Activated T-cell treated with anti-CD3 and anti-CD28 coated beads for 1 hour (primary cell): ENCODE measurements around the gene PRR14.
A peak's percentile ranks its signal among the peaks of the same experiment; 100 is the strongest.
"Not testable (repeated sequence)": the region's sequence is repeated elsewhere in the genome, so short reads cannot be mapped to it uniquely, and the experiment has no call there.

Experiments
- DNase-seq: peaks from one replicate; pipeline ENCODE4 v3.0.0-alpha.2; 2020; ENCODE audit warnings: low read depth

PRR14 gene

DNA sequence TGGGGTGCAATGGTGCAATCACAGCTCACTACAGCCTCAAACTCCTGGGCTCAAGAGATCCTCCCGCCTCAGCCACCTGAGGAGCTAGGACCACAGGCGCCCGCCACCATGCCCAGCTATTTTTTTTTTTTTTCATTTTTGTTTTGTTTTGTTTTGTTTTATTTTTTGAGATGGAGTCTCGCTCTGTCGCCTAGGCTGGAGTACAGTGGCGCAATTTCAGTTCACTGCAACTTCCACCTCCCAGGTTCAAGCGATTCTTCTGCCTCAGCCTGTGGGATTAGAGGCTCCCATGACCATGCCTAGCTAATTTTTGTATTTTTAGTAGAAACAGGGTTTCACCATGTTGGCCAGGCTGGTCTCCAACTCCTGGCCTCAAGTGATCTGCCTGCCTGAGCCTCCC is 18.3 kb upstream of the PRR14 start:
- DNase-seq = not testable (repeated sequence)

DNA sequence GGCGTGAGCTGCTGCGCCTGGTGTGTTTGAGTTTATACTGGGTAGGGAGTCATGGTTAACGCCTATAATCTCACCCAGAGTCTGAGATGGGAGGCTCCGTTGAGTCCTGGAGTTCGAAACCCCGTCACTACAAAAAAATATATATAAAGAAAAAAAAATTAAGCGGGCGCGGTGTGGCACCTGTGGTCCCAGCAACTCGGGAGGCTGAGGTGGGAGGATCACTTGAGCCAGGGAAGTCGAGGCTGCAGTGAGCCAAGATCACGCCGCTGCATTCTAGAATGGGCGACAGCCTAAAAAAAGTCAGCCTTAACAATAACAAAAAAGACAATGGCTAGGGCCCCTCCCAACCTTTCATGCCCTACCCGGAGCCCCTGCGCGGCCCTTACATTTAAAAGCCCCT is 17.2 kb upstream of the PRR14 start:
- no peak for DNase-seq

DNA sequence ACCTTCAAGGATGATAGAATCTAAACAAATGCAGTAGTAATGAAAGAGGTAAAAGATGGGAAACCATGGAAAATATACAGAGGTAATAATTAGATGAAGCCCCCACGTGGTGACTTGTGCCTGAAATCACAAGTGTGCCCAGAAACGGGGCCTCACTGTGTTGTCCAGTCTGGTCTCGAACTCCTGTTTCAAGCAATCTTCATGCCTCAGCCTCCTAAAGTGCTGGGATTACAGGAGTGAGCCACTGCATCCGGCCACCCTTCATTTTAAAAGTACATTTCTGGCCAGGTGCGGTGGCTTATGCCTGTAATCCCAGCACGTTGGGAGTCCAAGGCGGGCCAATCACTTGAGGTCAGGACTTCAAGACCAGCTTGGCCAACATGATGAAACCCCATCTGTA is 14.2 kb upstream of the PRR14 start:
- DNase-seq = no peak

DNA sequence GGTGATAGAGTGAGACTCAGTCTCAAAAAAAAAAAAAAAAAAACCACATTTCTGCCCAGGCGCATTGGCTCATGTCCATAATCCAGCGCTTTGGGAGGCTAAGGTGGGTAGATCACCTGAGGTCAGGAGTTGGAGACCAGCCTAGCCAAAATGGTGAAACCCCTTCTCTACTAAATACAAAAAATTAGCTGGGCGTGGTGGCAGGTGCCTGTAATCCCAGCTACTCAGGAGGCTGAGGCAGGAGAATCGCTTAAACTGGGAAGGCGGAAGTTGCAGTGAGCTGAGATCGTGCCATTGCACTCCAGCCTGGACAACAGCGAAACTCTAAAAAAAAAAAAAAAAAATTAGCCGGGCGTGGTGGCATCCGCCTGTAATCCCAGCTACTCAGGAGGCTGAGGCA is 13.6 kb upstream of the PRR14 start:
- DNase-seq = not testable (repeated sequence)

DNA sequence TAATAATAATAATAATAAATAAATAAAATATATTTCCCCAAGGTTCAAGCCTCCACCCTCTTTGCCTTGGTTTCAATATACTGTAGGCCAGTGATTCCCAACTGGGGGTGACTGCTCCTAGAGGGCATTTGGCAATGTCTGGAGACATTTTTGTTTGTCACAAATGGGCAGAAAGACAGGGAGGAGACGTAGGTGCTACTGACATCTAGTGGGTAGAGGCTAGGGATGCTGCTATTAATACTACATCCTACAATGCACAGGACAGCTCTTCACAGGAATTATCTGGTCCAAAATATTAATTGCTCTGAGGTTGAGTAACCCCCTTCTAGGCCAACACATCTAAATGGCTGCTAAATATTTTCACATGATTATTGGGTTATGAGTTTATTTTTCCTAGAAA is 12.8 kb upstream of the PRR14 start:
- DNase-seq = no peak

DNA sequence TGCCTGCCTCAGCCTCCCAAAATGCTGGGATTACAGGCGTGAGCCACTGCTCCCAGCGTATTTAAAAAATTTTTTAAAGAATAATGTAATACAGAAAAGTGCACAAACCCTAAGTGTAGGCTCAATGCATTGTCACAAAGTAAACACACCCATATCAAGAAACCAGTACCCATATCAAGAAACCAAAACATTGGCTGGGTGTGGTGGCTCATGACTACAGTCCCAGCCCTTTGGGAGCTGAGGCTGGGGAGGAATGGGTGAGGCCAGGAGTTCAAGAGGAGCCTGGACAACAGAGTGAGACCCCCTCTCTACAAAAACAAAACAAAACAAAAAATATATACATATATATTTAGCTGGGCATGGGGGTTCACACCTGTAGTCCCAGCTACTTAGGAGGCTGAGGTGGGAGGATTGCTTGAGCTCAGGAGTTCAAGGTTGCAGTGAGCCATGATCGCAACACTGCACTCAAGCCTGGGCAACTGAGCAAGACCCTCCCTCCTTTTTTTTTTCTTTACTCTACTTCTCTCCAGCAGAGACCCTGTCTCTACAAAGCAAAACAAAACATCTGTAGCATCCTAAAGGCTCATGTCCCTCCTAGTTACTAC is 9.3 kb upstream of the PRR14 start:
- no peak for DNase-seq

DNA sequence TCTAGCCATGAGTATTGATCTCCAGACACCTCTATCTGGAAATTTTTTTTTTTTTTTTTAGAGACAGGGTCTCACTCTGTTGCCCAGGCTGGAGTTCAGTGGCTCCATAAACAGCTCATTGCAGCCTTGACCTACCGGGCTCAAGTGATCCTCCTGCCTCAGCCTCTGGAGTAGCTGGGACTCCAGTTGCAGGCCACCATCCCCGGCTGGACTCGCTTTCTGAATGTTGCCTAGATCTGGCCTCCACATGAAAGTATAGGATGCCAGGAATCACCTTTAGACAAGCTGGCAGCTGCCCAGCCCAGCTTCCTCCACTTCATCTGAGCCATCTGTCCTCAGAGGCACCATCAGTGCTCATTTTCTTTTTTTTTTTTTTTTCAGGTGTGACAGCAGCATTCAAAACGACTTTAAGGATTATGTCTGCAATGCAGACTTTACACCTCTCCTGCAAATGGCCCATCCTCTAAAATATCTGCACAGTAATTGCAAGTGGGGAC is 6.4 kb upstream of the PRR14 start:
- DNase-seq = no peak

DNA sequence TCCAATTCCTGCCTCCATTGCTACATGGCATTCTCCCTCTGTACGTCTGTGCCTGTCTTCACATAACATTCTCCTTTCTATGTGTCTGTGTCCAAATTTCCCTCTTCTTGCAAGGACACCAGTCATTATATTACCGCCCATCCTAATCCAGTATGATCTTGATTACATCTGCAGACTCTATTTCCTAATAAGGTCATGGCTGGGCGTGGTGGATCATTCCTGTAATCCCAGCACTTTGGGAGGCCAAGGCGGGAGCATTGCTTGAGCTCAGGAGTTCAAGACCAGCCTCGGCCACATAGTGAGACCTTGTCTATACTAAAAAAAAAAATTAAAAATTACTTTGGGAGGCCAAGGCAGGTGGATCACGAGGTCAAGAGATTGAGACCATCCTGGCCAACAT is 5.0 kb upstream of the PRR14 start:
- DNase-seq = no peak

DNA sequence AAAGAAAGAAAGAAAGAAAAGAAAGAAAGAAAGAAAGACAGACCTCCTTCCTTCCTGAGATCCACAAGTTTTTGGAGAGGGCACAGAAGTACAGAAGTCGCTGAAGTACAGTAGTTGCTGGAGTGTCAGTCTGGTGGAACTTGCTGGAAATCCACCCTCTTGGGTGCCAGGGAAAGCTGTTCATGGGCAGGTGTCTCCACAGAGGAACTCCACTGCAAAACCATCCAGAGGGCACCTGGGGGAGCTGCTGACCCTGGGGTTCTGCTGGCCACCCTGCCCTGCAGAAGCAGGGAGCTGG is 3.5 kb upstream of the PRR14 start:
- no peak for DNase-seq

DNA sequence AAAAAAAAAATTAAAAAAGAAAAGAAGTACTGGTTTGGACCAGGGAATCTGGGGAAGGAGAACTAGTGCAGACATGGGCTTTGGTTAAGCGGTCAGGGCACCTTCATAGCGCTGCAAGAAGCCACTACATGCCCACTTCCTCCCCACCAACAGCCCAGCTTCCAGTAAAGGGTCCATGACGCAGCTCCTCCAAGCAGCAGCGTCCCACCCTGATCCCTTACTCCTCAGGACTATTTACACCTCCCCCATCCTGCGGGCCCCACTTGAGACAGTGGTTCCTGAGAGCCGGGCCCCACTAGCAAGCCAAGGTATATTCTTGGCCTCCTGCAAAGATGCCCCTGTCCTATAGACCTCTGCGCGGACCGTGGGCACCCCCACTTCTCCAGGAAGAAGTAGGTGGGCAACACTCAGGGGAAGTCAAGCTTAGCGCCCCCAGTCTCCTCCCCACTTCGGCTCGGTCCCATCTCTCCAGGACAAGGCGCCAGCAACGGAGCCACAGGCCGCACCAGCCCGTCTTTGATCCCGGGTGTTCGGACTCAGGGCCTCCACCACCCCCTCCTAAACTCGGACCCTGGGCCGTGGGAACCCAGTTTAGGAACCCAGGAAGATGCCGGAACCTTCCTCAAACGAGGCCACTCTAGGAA is 913 bp upstream of the PRR14 start:
- peak; percentile 16 for DNase-seq

DNA sequence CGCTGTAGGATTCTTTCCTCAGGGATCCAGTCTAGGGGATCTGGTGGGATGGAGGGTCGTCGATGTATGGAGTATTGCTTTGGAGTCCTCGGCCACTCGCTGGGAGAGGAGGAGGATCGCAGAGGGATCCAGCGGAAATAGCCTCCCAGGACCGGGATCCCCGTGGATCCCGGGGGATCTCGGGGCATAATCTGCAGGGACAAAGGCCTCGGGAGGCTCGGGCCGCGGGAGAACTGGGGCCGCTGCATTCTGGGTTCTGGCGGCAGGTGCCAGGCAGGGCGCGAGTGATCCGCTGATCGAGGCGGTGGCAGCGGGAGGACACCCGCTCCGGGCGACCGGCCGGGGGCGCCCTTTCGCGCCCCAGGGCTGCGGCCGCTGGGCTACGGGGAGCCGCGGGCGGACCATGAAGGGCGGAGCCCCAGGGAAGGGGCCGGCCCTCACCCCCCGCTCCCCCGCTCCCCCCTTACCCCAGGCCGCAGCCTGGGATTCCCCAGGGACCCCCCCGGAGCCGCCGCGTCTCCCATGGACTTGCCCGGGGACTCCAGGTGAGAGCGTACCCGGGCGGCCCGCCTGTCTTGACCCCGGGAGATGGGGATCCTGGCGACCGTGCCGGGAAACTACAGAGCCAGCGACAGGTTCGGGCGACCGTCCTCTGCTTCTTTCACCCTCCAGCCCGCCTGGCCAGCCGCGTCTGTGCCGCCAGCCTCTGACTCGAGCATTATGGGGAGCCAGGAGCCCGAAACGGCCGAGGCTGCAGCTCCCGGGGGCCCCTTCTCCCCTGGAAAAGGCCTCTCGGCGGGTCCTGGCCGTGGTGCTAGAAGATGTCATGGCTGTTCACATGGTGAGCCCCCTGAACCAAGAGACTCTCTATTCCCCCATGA is 604 bp downstream of the PRR14 start:
- peak; percentile 61 for DNase-seq

DNA sequence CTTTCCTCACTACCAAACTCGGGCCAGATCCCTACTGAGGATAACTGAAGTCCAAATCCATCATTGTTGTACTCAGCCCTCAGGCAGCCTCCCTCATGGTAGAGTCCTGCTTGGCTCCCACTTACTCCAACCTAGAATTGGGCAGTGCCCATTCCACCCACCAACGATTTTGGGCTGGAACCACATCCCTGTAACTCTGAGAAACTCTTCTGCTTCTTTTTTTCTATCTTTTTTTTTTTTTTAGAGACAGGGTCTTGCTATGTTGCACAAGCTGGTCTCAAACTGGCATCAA is 1.2 kb downstream of the PRR14 start:
- no peak for DNase-seq

DNA sequence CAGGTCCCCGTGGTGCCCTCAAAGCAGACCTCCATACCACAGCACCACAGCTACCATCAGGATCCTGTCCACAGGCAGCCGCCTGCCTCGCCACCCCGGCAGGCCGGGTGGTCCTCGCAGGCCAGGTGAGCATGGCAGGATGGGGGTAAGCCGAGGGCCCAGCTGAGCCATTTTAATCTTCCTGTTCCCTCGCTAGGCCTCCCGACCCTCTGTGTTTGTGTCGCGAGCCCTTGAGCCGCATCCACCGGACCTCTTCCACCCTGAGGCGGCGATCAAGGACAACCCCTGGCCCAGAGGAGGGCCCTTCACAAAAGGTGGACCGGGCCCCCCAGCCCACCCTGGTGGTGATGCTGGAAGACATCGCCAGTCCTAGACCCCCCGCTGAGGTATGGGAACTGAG is 2.0 kb downstream of the PRR14 start:
- DNase-seq = no peak

DNA sequence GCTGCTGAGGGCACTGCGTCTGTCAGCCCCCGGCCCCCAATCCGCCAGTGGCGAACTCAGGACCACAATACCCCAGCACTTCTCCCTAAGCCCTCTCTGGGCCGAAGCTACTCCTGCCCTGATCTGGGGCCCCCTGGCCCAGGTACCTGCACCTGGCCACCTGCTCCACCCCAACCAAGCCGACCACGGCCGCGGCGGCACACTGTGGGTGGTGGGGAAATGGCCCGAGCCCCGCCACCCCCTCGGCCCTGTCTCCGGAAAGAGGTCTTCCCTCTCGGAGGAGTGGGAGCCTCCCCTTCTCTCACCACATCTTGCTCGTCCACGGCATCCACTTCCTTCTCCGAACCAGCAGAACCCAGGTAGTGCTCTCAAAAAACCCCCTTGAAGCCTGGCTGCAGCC is 4.1 kb downstream of the PRR14 start:
- DNase-seq = no peak

DNA sequence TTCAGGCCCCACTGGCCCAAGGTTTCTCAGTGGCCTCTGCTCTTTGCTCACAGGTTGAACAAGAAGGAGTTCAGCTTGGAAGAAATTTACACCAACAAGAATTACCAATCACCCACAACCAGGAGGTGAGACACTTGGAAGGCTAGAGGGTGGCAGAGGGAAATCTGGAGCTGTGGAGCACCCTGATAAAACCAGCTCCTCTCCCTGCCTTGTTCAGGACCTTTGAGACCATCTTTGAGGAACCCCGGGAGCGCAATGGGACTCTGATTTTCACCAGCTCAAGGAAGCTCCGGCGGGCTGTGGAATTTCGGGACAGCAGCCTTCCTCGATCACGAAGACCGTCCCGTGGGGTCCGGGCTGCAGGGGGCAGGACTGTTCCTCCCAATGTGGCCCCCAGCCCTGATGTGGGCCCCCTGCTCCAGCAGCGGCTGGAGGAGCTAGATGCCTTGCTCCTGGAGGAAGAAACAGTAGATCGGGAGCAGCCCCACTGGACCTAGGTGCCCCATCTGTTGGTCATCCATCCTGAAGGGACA is 5.1 kb downstream of the PRR14 start:
- no peak for DNase-seq

DNA sequence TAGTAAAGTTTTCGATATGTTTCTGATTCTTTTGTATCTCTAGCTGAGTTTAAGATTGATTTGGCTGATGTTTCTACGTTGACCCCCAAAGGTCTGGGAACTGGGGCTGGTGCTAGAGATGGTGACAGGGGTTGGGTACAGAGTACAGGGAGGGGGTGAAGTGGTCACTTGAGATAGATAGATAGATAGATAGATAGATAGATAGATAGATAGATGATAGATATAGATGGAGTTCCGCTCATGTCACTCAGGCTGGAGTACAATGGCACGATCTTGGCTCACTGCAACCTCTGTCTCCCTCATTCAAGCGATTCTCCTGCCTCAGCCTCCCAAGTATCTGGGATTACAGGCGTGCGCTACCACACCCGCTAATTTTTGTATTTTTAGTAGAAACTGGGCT is 5.6 kb downstream of the PRR14 start:
- no peak for DNase-seq

DNA sequence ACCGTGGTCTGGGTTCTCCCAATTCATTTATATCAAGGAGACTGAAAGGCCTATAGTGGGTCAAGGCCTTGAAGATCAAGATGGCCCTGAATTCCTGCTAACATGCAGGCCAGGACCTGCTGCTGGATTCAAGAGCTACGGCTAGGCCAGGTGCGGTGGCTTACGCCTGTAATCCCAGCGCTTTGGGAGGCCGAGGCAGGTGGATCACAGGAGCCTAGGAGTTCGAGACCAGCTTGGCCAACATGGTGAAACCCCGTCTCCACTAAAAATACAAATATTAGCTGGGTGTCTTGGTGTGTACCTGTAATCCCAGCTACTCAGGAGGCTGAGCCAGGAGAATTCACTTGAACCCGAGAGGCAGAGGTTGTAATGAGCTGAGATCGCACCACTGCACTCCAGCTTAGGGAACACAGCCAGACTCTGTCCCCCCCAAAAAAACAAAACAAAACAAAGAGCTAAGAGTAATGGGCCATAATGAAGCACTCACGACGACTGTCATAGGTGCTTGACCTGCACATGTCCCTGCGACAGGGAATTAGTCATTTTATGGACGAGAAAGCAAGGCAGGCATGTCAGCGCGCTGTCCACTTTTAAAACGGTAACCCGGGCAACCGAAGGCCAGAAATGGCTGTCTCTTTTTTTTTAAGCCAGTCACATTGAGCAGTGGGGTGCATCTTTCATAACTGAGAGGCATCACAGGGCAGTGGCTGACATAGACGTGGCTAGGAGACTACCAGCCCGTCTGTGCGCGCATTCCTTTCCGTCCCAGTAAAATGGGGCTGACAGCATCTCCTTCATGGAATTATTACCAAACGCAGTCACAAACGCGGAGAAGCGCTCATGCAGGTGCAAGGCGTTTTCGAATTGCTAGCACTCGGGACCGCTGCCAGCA is 6.5 kb downstream of the PRR14 start:
- DNase-seq = no peak

DNA sequence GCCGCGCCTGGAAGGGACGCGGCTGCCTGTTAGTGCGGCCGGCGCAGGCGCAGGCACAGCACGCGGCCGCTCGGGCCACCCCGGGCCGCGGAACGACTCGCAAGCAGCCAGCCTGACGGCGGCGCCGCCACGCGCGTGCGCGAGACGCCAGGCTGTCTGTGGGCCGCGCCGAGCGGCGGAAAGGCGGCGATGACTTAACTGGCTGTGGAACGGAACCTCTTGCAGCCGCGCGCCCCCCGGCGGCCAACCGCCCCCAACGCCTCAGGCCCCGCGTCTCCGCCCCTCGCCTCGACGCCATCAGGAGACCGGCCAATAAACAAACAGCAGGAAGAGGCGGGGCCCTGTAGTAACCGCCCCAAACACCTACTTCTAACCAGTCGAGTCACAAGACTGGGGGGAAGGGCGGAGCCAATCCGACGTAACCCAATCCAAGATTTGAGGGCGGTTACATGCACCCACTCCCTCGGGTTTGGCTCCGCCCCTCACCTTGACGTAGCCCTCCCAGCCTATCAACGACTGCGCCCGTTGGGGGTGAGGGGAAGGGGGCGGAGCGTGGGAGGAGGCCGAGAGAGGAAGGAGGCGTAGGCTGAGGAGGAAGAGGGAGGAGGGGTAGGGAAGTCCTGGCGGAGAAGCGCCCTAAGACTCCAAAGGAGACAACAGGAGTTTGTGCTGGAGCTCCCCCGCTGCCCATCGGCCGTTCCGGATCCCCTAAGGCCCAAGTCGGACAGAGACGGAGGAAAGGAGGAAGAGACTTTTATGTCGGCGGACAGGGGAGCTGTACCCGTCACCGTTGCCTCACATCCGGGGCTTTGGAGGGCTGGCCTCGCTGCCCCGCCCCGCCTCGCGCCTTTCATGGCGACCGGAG is 7.3 kb downstream of the PRR14 start, which contains the start of gene FBRS:
Gene FBRS (plus strand): TSS at position 566 of the 865 bp plus-strand sequence. CDS start 1,088 bp downstream, outside the sequence.
- peak; percentile 100 for DNase-seq

DNA sequence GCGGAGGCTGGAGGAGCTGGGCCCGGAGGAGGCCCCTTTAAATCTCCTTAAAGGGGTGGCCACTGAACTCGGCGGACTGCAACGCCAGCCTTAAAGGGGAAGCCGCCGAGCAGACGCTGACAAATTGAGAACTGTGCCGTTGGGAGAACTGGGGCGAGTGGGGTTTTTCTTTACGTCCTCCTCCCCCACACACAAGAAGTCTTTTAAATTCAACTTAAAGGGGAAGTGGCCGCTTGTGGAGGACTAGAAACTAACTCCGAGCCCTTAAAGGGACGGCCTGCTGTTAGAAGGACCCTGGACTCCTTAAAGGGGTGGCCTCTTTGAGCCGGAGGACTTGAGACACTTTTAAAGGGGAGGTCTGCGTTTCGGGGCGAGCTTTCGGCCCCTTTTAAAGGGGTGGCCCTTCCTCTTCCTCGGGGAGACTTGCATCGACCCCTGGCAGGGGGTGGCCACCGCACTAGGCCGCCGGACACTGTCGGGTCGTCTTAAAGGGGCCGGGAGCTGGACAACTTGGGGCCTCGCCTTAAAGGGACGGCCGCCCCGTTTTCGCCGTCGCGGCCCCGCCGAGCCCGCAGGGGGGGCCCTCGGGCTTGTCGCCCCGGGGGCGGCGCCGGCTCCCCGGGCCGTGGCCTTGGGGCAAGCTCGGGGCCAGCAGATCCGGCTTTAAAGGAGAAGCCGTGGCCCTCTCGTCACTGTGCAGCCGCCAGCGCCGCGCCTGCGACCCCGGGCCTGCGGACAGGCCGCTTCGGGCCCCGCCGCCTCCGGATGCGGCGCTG is 8.2 kb downstream of the PRR14 start:
- no peak for DNase-seq
